Measurements from ENCODE around the gene MEGF6.
A peak's percentile ranks its signal among the peaks of the same experiment; 100 is the strongest.
"Not testable (repeated sequence)": the region's sequence is repeated elsewhere in the genome, so short reads cannot be mapped to it uniquely, and the experiment has no call there.

The MEGF6 gene

DNA sequence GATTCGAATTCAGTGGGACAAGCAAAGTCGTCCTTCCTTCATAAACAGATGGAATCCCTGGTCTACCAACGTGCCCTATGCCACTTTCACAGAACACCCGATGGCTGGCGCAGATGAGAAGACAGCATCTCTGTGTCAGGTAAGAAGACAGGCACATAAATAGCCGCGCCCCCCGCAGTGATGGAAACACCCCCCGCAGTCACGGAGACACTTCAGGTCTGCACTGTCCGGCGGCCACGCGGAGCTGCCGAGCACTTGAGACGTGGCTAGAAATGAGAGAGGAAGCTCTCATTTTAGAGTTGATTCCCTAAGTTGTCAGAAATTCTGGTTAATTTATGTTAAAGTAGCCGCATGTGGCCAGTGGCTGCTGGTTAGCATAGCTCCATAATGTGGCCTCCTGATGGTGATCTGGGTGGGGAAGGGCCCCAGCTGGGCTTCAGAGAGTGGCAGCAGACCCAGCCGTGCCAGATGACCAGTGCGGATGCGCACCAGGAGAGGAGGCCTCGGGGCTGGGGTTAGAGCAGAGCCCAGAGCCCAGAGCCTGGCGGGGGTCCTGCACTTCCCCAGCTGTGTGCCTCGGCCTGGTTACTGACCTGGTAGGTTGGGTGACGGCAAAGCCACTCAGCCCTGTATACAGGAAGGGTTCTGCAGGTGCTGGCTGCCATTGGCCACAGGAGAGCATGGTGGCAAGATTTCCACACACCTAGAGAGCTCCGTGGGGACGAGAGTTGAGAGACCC is 16.4 kb upstream of the MEGF6 start:
- DNase-seq: no peak

DNA sequence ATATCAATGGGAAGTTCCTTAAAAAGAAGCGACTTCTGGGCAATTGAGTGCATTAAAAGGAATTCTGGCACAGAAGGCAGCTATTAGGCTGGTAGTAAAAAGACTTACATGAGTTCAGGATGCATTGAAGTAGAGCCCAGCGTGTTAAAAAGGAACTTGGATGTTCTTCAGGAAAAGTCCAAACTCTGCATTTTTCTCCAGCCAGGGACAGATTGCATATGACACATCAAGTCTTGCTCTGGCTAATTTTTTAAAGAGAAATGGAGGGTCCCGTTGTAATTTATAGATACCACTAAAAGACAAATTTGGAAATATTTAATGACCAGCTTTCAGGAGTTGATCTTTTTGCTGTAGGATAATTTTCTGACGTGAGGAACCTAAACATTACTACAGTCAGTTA is 14.7 kb upstream of the MEGF6 start:
- DNase-seq: no peak

DNA sequence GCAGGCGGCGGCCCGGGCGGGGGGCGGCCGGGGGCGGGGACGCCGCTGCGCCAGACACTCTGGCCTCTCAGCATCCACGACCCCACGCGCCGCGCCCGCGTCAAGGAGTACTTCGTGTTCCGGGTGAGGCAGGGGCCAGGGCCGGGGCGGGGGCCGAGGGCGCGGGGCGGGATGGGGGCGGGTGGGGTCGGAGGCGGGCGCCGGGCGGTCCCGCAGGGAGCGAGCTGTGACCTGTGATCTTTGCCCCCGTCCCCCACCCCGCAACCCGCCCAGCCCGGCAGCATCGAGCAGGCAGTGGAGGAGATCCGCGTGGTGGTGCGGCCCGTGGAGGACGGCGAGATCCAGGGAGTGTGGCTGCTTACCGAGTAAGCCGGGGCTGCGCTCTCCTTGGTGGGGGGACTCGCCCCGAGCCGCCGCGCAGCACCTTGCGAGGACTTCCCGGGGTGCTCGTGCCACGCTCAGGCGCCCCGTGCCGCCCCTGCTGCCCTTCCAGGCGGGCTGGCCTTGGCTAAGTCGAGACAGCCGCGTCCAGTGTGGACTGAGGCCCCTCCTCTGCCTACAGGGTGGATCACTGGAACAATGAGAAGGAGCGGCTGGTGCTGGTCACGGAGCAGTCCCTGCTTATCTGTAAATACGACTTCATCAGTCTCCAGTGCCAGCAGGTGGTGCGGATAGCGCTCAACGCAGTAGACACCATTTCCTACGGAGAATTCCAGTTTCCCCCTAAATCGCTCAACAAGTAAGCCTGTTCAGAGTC is 14.0 kb upstream of the MEGF6 start:
- DNase-seq: peak in 7 of 58 donors; percentile 18 to 60 (median 54)

- peak; percentile 88 to 100 (median 98) for DNase-seq
Observed at GRCh38 chr1:3624200-3625136, 13.2 kb upstream of the MEGF6 start, which contains the start of gene TPRG1L. TSS of gene TPRG1L (plus strand) at chr1:3625015. CDS start at chr1:3625073, 58 bp downstream.

DNA sequence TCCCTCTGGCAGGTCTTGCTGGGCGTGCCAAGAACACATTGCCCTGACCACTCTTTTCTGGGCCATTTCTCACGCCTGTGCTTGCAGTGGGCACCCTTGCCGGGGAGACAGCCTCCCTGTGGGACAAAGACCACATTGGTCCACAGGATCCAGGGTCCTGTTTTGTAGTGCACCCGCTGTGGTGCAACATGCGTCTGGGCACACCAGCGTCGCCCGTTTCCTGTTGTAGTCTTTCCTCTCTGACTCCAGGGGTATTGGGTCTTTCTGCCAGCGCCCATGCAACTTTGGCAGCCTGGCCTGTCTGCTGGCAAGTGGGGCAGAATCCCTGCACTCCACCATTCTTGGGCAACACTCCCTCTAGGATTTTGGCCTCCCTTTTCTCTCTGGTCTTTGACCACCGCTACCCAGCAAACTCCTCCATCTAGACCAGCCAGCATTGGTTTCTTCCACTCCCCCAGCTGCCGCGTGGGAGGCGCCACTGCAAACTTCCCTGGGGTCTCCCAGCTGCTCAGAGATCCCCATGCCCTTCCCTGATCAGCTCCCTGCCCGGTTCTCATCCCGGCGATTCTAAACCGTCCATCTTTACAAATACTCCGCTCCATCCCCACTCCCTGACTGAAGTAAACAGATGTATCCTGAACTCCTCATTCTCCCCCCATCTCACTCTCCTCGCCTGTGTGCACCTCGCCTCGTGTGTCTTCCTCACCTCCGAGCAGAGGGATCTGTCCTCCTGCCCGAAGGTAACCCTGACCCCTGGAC is 12.3 kb upstream of the MEGF6 start:
- peak in 1 of 58 donors; percentile 4 for DNase-seq

DNA sequence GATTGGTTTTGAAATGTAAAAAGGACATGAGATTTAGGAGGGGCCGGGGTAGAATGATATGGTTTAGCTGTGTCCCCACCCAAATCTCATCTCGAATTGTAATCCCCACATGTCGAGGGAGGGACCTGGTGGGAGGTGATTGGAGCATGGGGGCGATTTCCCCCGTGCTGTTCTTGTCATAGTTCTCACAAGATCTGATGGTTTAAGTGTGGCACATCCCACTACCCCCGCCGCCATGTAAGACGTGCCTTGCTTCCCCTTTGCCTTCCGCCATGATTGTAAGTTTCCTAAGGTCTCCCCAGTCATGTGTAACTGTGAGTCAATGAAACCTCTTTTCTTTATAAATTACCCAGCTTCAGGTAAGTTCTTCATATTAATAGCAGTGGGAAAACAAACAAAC is 10.8 kb upstream of the MEGF6 start:
- DNase-seq: not testable (repeated sequence)

DNA sequence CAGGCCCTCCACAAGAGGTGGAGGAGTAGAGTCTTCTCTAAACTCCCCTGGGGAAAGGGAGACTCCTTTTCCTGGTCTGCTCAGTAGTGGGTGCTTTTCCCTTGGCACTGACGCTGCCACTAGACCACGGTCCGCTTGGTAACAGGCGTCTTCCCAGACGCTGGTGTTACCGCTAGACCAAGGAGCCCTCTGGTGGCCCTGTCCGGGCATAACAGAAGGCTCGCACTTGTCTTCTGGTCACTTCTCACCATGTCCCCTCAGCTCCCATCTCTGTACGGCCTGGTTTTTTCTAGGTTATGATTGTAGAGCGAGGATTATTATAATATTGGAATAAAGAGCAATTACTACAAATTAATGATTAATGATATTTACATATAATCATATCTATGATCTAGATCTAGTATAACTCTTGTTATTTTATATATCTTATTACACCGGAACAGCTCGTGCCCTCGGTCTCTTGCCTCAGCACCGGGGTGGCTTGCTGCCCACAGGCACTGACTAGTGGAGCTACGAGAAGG is 9.9 kb upstream of the MEGF6 start:
- DNase-seq: peak in 30 of 58 donors; percentile 6 to 57 (median 30)

- DNase-seq: no peak
Observed at GRCh38 chr1:3620708-3621107, 9.4 kb upstream of the MEGF6 start.

GRCh38 chr1:3618881-3619671 is 7.8 kb upstream of the MEGF6 start:
- peak in 49 of 58 donors; percentile 13 to 78 (median 44) for DNase-seq

DNA sequence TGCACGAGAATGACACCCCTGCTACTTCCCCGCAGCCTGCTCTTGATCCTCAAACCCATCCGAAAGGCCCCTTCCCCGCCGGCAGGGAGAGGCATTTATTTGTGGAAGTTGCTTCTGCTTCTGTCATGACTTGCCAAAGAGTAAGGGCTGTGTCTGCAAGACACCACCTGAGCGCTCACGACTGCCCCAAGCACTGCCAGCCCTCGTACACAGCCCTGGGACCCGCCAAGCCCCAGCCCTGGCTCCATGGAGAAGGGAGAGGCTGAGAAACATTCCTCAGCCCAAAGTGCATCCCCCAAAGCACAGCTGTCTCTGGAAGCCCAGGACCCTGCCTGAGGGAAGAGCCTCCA is 7.2 kb upstream of the MEGF6 start:
- no peak for DNase-seq

DNA sequence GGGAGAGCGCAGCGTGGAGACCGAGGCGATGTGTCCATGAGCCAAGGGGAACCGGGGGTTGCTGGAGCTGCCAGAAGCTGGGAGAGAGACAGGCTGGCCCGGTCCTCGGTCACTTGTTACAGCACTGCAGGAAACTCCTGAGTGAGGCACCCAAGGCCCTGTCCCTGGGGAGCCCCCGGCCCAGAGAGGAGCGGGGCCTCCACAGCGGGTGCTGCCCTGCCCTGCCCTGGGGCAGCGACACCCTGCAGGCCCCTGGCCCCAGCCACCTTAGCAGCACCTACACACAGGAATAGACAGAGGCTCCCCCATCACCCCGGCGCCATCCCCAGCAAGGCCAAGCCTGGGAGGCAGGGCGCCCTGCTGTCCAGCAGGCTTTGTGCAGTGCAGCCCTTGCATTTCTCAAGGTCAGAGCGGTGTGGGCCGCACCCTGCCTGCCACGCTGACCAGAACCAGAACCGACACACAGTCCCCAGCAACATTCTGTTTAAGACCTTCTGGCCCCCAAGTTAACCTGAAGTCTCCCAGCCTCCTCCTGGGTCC is 6.6 kb upstream of the MEGF6 start:
- DNase-seq: no peak

- no peak for DNase-seq
Observed at GRCh38 chr1:3616861-3617260, 5.6 kb upstream of the MEGF6 start.

DNA sequence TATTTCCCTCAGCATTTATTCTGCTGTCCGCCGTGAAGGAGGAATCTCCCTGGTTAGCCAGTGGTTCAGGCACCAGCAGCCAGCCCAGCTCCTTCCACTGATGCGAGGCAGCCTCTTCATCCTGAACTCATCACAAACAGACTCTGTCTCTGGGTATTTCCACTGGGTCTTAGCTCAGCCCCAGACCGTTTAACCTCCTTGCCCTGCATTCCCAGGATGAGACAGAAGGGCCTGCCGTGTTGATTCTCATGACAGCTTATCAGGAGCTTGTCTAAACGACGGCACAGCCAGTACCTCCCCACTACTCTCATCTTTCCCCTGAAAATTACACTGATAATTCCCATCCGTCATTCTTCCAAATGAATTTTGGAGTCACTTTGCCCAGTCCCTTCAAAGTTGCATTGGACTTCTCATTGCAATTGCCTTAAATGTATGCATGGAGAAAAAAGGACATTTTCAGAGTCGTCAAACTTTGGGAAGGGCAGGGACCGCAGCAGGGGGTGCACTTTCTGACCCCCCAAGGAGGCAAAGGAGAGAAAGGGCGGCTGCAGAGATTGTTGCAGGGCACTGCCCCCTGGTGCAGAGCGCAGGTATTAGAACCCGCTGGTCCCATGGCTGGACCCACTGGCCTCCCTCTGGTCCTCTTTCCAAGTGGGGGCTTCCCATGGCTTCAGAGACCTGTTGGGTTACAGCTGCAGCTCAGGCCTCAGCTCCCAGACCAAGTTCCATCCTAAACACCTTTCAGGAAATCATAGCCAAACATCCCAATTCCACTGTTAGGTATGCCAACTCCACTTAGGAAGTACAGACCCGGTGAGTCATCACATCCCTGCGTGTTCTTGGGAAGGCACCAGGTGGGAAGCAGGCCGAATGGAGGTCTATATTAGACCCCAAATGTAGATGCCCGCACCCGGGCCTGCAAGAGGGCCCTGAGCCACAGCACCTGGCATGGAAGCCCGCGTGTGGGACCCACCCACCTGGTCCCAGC is 3.7 kb upstream of the MEGF6 start:
- peak in 1 of 58 donors; percentile 27 for DNase-seq

GRCh38 chr1:3612123-3612522 is 815 bp upstream of the MEGF6 start:
- no peak for DNase-seq

- no peak for DNase-seq
Observed at GRCh38 chr1:3610527-3611169, 660 bp downstream of the MEGF6 start.

DNA sequence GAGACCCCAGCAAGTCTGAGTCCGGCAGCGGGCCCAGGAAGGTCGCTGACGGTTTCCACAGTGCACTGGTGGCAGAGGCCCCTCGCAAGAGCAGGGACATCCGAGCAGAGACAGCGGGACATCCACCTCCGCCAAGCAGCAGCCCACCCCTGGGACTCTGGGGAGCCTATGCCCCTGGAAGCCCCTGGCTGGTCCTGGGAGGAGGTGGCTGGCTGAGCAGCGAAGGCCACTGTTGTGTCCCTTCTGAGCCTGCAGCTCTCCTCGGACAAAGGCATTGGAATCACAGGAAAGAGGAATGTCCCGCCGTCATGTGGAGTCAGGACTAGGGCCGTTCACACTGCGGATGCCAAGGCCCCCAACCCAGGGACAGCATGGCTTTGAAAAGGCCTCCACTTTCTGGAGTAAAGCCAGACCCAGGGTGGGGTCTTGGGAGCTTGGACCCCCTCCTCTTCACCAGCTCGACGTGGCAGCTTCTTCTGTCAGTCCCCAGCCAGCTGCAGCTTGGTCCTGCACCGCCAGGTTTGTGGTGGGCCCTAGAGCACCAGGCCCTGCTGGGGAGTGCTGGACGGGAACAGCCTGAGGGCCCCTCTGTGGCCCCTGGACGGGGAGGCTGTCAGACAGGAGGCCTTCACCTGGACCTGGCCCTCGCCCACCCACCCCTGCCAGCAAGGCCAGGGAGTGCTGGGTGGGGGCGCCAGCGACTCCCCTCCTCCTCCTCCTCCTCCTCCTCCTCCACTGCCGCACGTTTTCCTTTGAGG is 1.4 kb downstream of the MEGF6 start:
- no peak for DNase-seq
